OCI-LY7 (cell line): ENCODE measurements around the gene HIF1A. TPM values are rescaled to one million over a fixed set of nuclear protein-coding genes. Genes with fewer than 3 reads are reported as not detected.

Experiments used
- BruUV-seq: library from RNA; stranded (reverse); fragments of 400-500 nt; replicated peaks from 2 replicates; lab custom pipeline; 2021; lab: Mats Ljungman, UMichigan
- CTCF ChIA-PET: fragments of 300-600 bp; sonication (Branson Sonifier 250); formaldehyde crosslinking; loops from one replicate; lab custom pipeline; 2022; ENCODE audit warnings: antibody characterized with exemption; ENCODE audit not compliant: unreplicated experiment; lab: Charles Lee
- POLR2A ChIA-PET: fragments of 300-600 bp; sonication (Branson Sonifier 250); formaldehyde crosslinking; loops from one replicate; lab custom pipeline; 2022; ENCODE audit warnings: antibody characterized with exemption; lab: Charles Lee
- DNase-seq: peaks from one replicate; pipeline ENCODE4 v3.0.0-alpha.2; 2015; ENCODE audit warnings: low spot score
- H2AFZ ChIP-seq: fragments of 200-600 bp; sonication (generic), shearing (Covaris generic); 2 replicates; pipeline ENCODE4 v1.6.1; 2014; ENCODE audit warnings: mild to moderate bottlenecking, antibody characterized with exemption, low read length, moderate library complexity
- H3K27ac ChIP-seq: fragments of 200-600 bp; sonication (generic); 2 replicates; pipeline ENCODE4 v1.5.1; 2014; ENCODE audit warnings: mixed run types, low read depth, mild to moderate bottlenecking, moderate library complexity, low read length, inconsistent platforms; ENCODE audit not compliant: poor library complexity, severe bottlenecking
- H3K36me3 ChIP-seq: fragments of 200-600 bp; sonication (generic); 2 replicates; pipeline ENCODE4 v1.6.1; 2014; ENCODE audit warnings: mild to moderate bottlenecking, antibody characterized with exemption, low read length, moderate library complexity, mixed read lengths; ENCODE audit not compliant: insufficient read depth
- H3K4me1 ChIP-seq: fragments of 200-600 bp; sonication (generic); 2 replicates; pipeline ENCODE4 v1.5.1; 2014; ENCODE audit warnings: mild to moderate bottlenecking, low read length; ENCODE audit not compliant: insufficient read depth, poor library complexity, severe bottlenecking
- H3K4me2 ChIP-seq: fragments of 200-600 bp; sonication (generic); 2 replicates; pipeline ENCODE4 v1.6.1; 2014; ENCODE audit warnings: mild to moderate bottlenecking, low read length
- H3K4me3 ChIP-seq: fragments of 200-600 bp; sonication (generic); 2 replicates; pipeline ENCODE4 v1.5.1; 2014; ENCODE audit warnings: mild to moderate bottlenecking, low read depth, low read length; ENCODE audit not compliant: poor library complexity, severe bottlenecking
- H3K79me2 ChIP-seq: fragments of 200-600 bp; sonication (generic); 2 replicates; pipeline ENCODE4 v1.6.1; 2016; ENCODE audit warnings: low read depth, mild to moderate bottlenecking, low read length, moderate library complexity, mixed read lengths; ENCODE audit not compliant: insufficient read depth
- H3K9me2 ChIP-seq: fragments of 200-600 bp; sonication (generic); 2 replicates; pipeline ENCODE4 v1.6.1; 2016; ENCODE audit warnings: mild to moderate bottlenecking, low read length, mixed read lengths; ENCODE audit not compliant: insufficient read depth
- H3K9me3 ChIP-seq: fragments of 200-600 bp; sonication (generic); 2 replicates; pipeline ENCODE4 v1.6.1; 2014; ENCODE audit warnings: mild to moderate bottlenecking, mixed run types, low read length, mixed read lengths
- H4K20me1 ChIP-seq: fragments of 200-600 bp; sonication (generic); 2 replicates; pipeline ENCODE4 v1.6.1; 2014; ENCODE audit warnings: mild to moderate bottlenecking, antibody characterized with exemption, low read length, moderate library complexity, mixed read lengths; ENCODE audit not compliant: insufficient read depth
- EZH2phosphoT487 ChIP-seq: fragments of 200-600 bp; sonication (generic); IDR thresholded peaks from 2 replicates; pipeline ENCODE4 v1.6.1; 2018; ENCODE audit warnings: low read depth, borderline replicate concordance, mild to moderate bottlenecking, mixed run types, antibody characterized with exemption, low read length, moderate library complexity, mixed read lengths
- intact Hi-C: fragments of 100-400 bp; cut with micrococcal nuclease; formaldehyde crosslinking; loops from one replicate; pipeline ENCODE4 v1.10.0; 2022; ENCODE audit not compliant: unreplicated experiment
- total RNA-seq, 2 experiments: library from RNA; depleted of rRNA in 1 of 2; stranded (reverse); fragments of >200 nt in 1 of 2; shearing (Covaris generic) in 1 of 2; gene quantifications; 2 replicates each; pipeline ENCODE4 v1.2.3, GENCODE V29; 2014 to 2022
- TF ChIP-seq, protein P1 (sequence below): fragments of 200-600 bp; sonication (generic); conservative IDR thresholded peaks from 2 replicates; pipeline ENCODE4 v1.5.1; 2014; ENCODE audit warnings: mild to moderate bottlenecking, antibody characterized with exemption, low read length, moderate library complexity, mixed read lengths

HIF1A gene
- total RNA-seq, 2 experiments from 2014 or later: 71.7 to 88.1 TPM

GRCh38 chr14:61710853-61711817 lies 15.8 kb downstream of the HIF1A start:
- DNase-seq: peak; percentile 46
- CTCF ChIA-PET: no interaction called here
- BruUV-seq: no TSS peak
- POLR2A ChIA-PET: interaction anchor here (0.6 to 3.7 kb wide), 9 partner anchors 8 to 209 kb away, joined by 3 to 32 read pairs (median 4); no protein-coding TSS in a partner anchor
- Histone ChIP-seq H3K27ac (peak overlapping the region; percentile 9), H3K4me2 (peak overlapping the region; percentile 62), H3K4me1 (peaks cover 76% of the 10 kb centered on the region), H2AFZ (no peak overlapping the region), H3K36me3 (peaks cover 9% of the 10 kb centered on the region; the same call in 1 of the 2 replicates), H3K79me2 (peaks cover 92% of the 10 kb centered on the region), H3K9me3 (no peaks in the 10 kb centered on the region), H3K4me3 (peak overlapping the region; percentile 18), H3K9me2 (no peaks in the 10 kb centered on the region), H4K20me1 (peaks cover 64% of the 10 kb centered on the region)
- intact Hi-C loops: loop anchor here (5.0 kb wide), 1 partner anchor 144 kb away; no protein-coding TSS in a partner anchor
- TF ChIP-seq, protein P1, sequence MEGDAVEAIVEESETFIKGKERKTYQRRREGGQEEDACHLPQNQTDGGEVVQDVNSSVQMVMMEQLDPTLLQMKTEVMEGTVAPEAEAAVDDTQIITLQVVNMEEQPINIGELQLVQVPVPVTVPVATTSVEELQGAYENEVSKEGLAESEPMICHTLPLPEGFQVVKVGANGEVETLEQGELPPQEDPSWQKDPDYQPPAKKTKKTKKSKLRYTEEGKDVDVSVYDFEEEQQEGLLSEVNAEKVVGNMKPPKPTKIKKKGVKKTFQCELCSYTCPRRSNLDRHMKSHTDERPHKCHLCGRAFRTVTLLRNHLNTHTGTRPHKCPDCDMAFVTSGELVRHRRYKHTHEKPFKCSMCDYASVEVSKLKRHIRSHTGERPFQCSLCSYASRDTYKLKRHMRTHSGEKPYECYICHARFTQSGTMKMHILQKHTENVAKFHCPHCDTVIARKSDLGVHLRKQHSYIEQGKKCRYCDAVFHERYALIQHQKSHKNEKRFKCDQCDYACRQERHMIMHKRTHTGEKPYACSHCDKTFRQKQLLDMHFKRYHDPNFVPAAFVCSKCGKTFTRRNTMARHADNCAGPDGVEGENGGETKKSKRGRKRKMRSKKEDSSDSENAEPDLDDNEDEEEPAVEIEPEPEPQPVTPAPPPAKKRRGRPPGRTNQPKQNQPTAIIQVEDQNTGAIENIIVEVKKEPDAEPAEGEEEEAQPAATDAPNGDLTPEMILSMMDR: no peak
- no peak for TF ChIP-seq EZH2phosphoT487

- DNase-seq: no peak
- peaks cover 64% of the 10 kb centered on the region for H4K20me1 ChIP-seq
- intact Hi-C loops: loop anchor here (5.0 kb wide), 1 partner anchor 145 kb away; no protein-coding TSS in a partner anchor
- H3K9me3 ChIP-seq: no peaks in the 10 kb centered on the region
- H3K4me3 ChIP-seq: no peak overlapping the region
- peaks cover under 1% of the 10 kb centered on the region; the same call in 1 of the 2 replicates for H3K36me3 ChIP-seq
- ChIA-PET POLR2A (interaction anchor here (1.0 to 3.7 kb wide), 4 partner anchors 7 to 37 kb away, joined by 3 to 32 read pairs (median 8); no protein-coding TSS in a partner anchor), CTCF (no interaction called here)
- peak overlapping the region; percentile 62 for H3K4me2 ChIP-seq
- TF ChIP-seq, protein P1: no peak
- TF ChIP-seq EZH2phosphoT487: no peak
- no TSS peak for BruUV-seq
- H3K4me1 ChIP-seq: peaks cover 81% of the 10 kb centered on the region
- no peak overlapping the region for H2AFZ ChIP-seq
- peaks cover 92% of the 10 kb centered on the region for H3K79me2 ChIP-seq
- H3K9me2 ChIP-seq: no peaks in the 10 kb centered on the region
- no peak overlapping the region for H3K27ac ChIP-seq
Measured at GRCh38 chr14:61712137-61712536, 16.8 kb downstream of the HIF1A start.
